ENCODE results near the gene KCNJ6.

DNA sequence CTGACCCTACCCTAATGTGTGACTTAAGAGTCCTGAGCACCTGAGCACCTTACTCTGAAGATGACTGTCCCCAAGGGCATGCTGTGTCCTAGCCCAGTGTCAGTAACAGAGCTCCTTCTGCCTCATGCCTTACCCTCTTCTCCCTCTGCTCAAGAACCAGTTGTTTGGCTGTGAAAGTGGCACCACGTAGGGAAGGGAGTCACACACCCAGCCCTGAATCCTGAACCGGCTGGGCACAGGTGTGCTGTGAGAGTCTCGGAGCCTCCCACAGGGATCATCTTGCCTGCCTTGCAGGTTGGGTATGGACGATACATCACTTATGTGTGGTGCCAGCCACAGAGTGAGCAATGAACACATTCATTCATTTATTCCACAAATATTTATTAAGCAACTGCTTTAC, 329.1 kb downstream of the KCNJ6 start:
- TF ChIP-seq, protein P1, sequence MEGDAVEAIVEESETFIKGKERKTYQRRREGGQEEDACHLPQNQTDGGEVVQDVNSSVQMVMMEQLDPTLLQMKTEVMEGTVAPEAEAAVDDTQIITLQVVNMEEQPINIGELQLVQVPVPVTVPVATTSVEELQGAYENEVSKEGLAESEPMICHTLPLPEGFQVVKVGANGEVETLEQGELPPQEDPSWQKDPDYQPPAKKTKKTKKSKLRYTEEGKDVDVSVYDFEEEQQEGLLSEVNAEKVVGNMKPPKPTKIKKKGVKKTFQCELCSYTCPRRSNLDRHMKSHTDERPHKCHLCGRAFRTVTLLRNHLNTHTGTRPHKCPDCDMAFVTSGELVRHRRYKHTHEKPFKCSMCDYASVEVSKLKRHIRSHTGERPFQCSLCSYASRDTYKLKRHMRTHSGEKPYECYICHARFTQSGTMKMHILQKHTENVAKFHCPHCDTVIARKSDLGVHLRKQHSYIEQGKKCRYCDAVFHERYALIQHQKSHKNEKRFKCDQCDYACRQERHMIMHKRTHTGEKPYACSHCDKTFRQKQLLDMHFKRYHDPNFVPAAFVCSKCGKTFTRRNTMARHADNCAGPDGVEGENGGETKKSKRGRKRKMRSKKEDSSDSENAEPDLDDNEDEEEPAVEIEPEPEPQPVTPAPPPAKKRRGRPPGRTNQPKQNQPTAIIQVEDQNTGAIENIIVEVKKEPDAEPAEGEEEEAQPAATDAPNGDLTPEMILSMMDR (IDR thresholded peaks at IDR 0.05; ENCODE audit: insufficient read depth, low read depth, low read length), result no peak
- TF ChIP-seq EZH2 (IDR thresholded peaks at IDR 0.05; ENCODE audit: insufficient read depth, low read length), result no peak

All from astrocyte (in vitro differentiated cells and primary cell).